Central memory CD4-positive, alpha-beta T cell (primary cell): ENCODE measurements around the gene KLRB1.
"Not testable (repeated sequence)": the region's sequence is repeated elsewhere in the genome, so short reads cannot be mapped to it uniquely, and the experiment has no call there.

Source experiments
- DNase-seq: peaks from one replicate; pipeline ENCODE4 v3.0.0; 2022
- total RNA-seq, 3 experiments: gene quantifications; one replicate each; lab custom pipeline; 2026; lab: John Stamatoyannopoulos, UW

KLRB1 gene
- total RNA-seq: 1.1 to 80.5 (median 40.9) reads per million in 3 experiments

GRCh38 chr12:9607716-9608115, at the start of gene KLRB1:
Gene KLRB1 (minus strand): TSS chr12:9607916. CDS start chr12:9607839, 77 bp downstream.
- no peak for DNase-seq

- DNase-seq: peak; percentile 37
Observed at GRCh38 chr12:9651265-9651729, 43.6 kb upstream of the KLRB1 start.

GRCh38 chr12:9650151-9650576, 42.4 kb upstream of the KLRB1 start:
- DNase-seq: no peak

- no peak for DNase-seq
Observed at GRCh38 chr12:9649532-9649940, 41.8 kb upstream of the KLRB1 start.

- DNase-seq: no peak
Observed at GRCh38 chr12:9648701-9649531, 41.2 kb upstream of the KLRB1 start.

- peak; percentile 96 for DNase-seq
Observed at GRCh38 chr12:9647825-9648700, 40.3 kb upstream of the KLRB1 start.

- no peak for DNase-seq
Observed at GRCh38 chr12:9646794-9647781, 39.4 kb upstream of the KLRB1 start.

GRCh38 chr12:9644985-9645551, 37.4 kb upstream of the KLRB1 start:
- DNase-seq: not testable (repeated sequence)

GRCh38 chr12:9643266-9643660, 35.5 kb upstream of the KLRB1 start:
- DNase-seq: no peak

- DNase-seq: no peak
Observed at GRCh38 chr12:9642606-9643265, 35.0 kb upstream of the KLRB1 start.

- DNase-seq: no peak
Observed at GRCh38 chr12:9640024-9640423, 32.3 kb upstream of the KLRB1 start.

GRCh38 chr12:9636851-9637206, 29.1 kb upstream of the KLRB1 start:
- no peak for DNase-seq

- no peak for DNase-seq
Observed at GRCh38 chr12:9636150-9636850, 28.6 kb upstream of the KLRB1 start.

GRCh38 chr12:9634969-9635754, 27.4 kb upstream of the KLRB1 start:
- DNase-seq: no peak

GRCh38 chr12:9634177-9634803, 26.6 kb upstream of the KLRB1 start:
- peak; percentile 72 for DNase-seq

GRCh38 chr12:9632766-9633165, 25.1 kb upstream of the KLRB1 start:
- peak; percentile 24 for DNase-seq

- DNase-seq: no peak
Observed at GRCh38 chr12:9626821-9627220, 19.1 kb upstream of the KLRB1 start.

- DNase-seq: no peak
Observed at GRCh38 chr12:9626291-9626690, 18.6 kb upstream of the KLRB1 start.

GRCh38 chr12:9625019-9625418, 17.3 kb upstream of the KLRB1 start:
- no peak for DNase-seq
